Inflammatory macrophage treated with lipopolysaccharide for 1 hour (primary cell): ENCODE results near the gene KRT6B.
"Not testable (repeated sequence)": the region's sequence is repeated elsewhere in the genome, so short reads cannot be mapped to it uniquely, and the experiment has no call there.

Experiments
- DNase-seq, 2 donors: peaks; one replicate each; pipeline ENCODE4 v3.0.0-alpha.2; 2020 to 2022

The KRT6B gene

GRCh38 chr12:52452101-52452500, at the start of gene KRT6B:
Gene KRT6B (minus strand): TSS chr12:52452146. CDS start chr12:52452078, 68 bp downstream.
- DNase-seq = no peak

- DNase-seq = no peak
Observed at GRCh38 chr12:52501490-52501889, 49.5 kb upstream of the KRT6B start.

GRCh38 chr12:52500574-52500973, 48.6 kb upstream of the KRT6B start:
- DNase-seq = not testable (repeated sequence)

GRCh38 chr12:52499806-52500560, 48.0 kb upstream of the KRT6B start:
- DNase-seq = no peak

GRCh38 chr12:52498946-52499345, 47.0 kb upstream of the KRT6B start:
- no peak for DNase-seq

GRCh38 chr12:52497975-52498374, 46.0 kb upstream of the KRT6B start:
- DNase-seq = no peak

GRCh38 chr12:52496590-52497071, 44.7 kb upstream of the KRT6B start:
- no peak for DNase-seq

- no peak for DNase-seq
Observed at GRCh38 chr12:52496054-52496453, 44.1 kb upstream of the KRT6B start.

GRCh38 chr12:52495389-52495788, 43.4 kb upstream of the KRT6B start:
- no peak for DNase-seq

- DNase-seq = peak in 1 of 2 donors; percentile 11
Observed at GRCh38 chr12:52494518-52494917, 42.6 kb upstream of the KRT6B start.

- no peak for DNase-seq
Observed at GRCh38 chr12:52494100-52494499, 42.2 kb upstream of the KRT6B start.

GRCh38 chr12:52493172-52493571, 41.2 kb upstream of the KRT6B start, which contains the start of gene KRT6A:
Gene KRT6A (minus strand): TSS chr12:52493257. CDS start chr12:52493188, 69 bp downstream.
- no peak for DNase-seq

GRCh38 chr12:52492405-52492804, 40.5 kb upstream of the KRT6B start:
- DNase-seq = not testable (repeated sequence)

GRCh38 chr12:52491495-52491894, 39.5 kb upstream of the KRT6B start:
- not testable (repeated sequence) for DNase-seq

GRCh38 chr12:52488736-52489135, 36.8 kb upstream of the KRT6B start:
- no peak for DNase-seq

GRCh38 chr12:52487744-52488443, 35.9 kb upstream of the KRT6B start:
- DNase-seq = not testable (repeated sequence)

GRCh38 chr12:52487211-52487610, 35.3 kb upstream of the KRT6B start:
- DNase-seq = no peak

- no peak for DNase-seq
Observed at GRCh38 chr12:52486166-52487105, 34.5 kb upstream of the KRT6B start.

- no peak for DNase-seq
Observed at GRCh38 chr12:52480073-52480472, 28.1 kb upstream of the KRT6B start.

GRCh38 chr12:52477651-52478050, 25.7 kb upstream of the KRT6B start:
- no peak for DNase-seq

- no peak for DNase-seq
Observed at GRCh38 chr12:52474212-52474611, 22.3 kb upstream of the KRT6B start.

- DNase-seq = no peak
Observed at GRCh38 chr12:52473768-52474167, 21.8 kb upstream of the KRT6B start, which contains the start of gene KRT6C. Gene KRT6C (minus strand): TSS chr12:52473805. CDS start chr12:52473737, 68 bp downstream.

- DNase-seq = no peak
Observed at GRCh38 chr12:52469853-52470252, 17.9 kb upstream of the KRT6B start.
